ENCODE data around the gene CCDC97.

Gene CCDC97

GRCh38 chr19:41310033-41310831 lies at the start of gene CCDC97:
CCDC97 (plus strand) TSS chr19:41310172; CDS start chr19:41310311, 139 bp downstream.
- DNase-seq (ENCODE audit: insufficient read length, low spot score) (peak; percentile 79), FAIRE-seq (no peak)
- no peak for TF ChIP-seq CTCF (IDR thresholded peaks at IDR 0.05; ENCODE audit: insufficient read depth, missing control alignments)

GRCh38 chr19:41261474-41262190 lies 48.3 kb upstream of the CCDC97 start:
- TF ChIP-seq CTCF (IDR thresholded peaks at IDR 0.05; ENCODE audit: insufficient read depth, missing control alignments): no peak
- FAIRE-seq (no peak), DNase-seq (ENCODE audit: insufficient read length, low spot score) (no peak)

- no peak for DNase-seq (ENCODE audit: insufficient read length, low spot score)
- TF ChIP-seq CTCF (IDR thresholded peaks at IDR 0.05; ENCODE audit: insufficient read depth, missing control alignments): no peak
- no peak for FAIRE-seq
Observed at GRCh38 chr19:41263042-41263849, 46.7 kb upstream of the CCDC97 start.

- TF ChIP-seq CTCF (IDR thresholded peaks at IDR 0.05; ENCODE audit: insufficient read depth, missing control alignments): no peak
- DNase-seq (ENCODE audit: insufficient read length, low spot score) (peak; percentile 92), FAIRE-seq (peak; percentile 87)
Observed at GRCh38 chr19:41263850-41264580, 46.0 kb upstream of the CCDC97 start, which contains the start of gene HNRNPUL1. HNRNPUL1 (plus strand) TSS chr19:41264372; CDS start chr19:41264504, 132 bp downstream.

GRCh38 chr19:41264581-41265394 lies 45.2 kb upstream of the CCDC97 start:
- no peak for TF ChIP-seq CTCF (IDR thresholded peaks at IDR 0.05; ENCODE audit: insufficient read depth, missing control alignments)
- DNase-seq (ENCODE audit: insufficient read length, low spot score) (no peak), FAIRE-seq (no peak)

Data from D721Med (cell line).